ENCODE measurements around the gene ALK.
"Not testable (repeated sequence)": the region's sequence is repeated elsewhere in the genome, so short reads cannot be mapped to it uniquely, and the experiment has no call there.

The ALK gene

GRCh38 chr2:29755233-29755632 is 166.2 kb downstream of the ALK start:
- no peak for DNase-seq (ENCODE audit: low read depth)

GRCh38 chr2:29753671-29754444 is 167.5 kb downstream of the ALK start:
- no peak for DNase-seq (ENCODE audit: low read depth)

GRCh38 chr2:29751390-29751789 is 170.0 kb downstream of the ALK start:
- DNase-seq (ENCODE audit: low read depth) = no peak

- not testable (repeated sequence) for DNase-seq (ENCODE audit: low read depth)
Observed at GRCh38 chr2:29750463-29750862, 170.9 kb downstream of the ALK start.

GRCh38 chr2:29749843-29750242 is 171.5 kb downstream of the ALK start:
- no peak for DNase-seq (ENCODE audit: low read depth)

- DNase-seq (ENCODE audit: low read depth) = no peak
Observed at GRCh38 chr2:29749041-29749440, 172.3 kb downstream of the ALK start.

- DNase-seq (ENCODE audit: low read depth) = peak; percentile 63
Observed at GRCh38 chr2:29747786-29748470, 173.5 kb downstream of the ALK start.

GRCh38 chr2:29744976-29745375 is 176.4 kb downstream of the ALK start:
- DNase-seq (ENCODE audit: low read depth) = no peak

GRCh38 chr2:29743516-29743915 is 177.9 kb downstream of the ALK start:
- DNase-seq (ENCODE audit: low read depth) = no peak

- no peak for DNase-seq (ENCODE audit: low read depth)
Observed at GRCh38 chr2:29742656-29743055, 178.7 kb downstream of the ALK start.

GRCh38 chr2:29741132-29741531 is 180.3 kb downstream of the ALK start:
- no peak for DNase-seq (ENCODE audit: low read depth)

GRCh38 chr2:29733965-29734364 is 187.4 kb downstream of the ALK start:
- DNase-seq (ENCODE audit: low read depth) = no peak

- no peak for DNase-seq (ENCODE audit: low read depth)
Observed at GRCh38 chr2:29733213-29733612, 188.2 kb downstream of the ALK start.

GRCh38 chr2:29731948-29732347 is 189.4 kb downstream of the ALK start:
- DNase-seq (ENCODE audit: low read depth) = no peak

- no peak for DNase-seq (ENCODE audit: low read depth)
Observed at GRCh38 chr2:29729932-29730331, 191.5 kb downstream of the ALK start.

- no peak for DNase-seq (ENCODE audit: low read depth)
Observed at GRCh38 chr2:29729401-29729800, 192.0 kb downstream of the ALK start.

- no peak for DNase-seq (ENCODE audit: low read depth)
Observed at GRCh38 chr2:29726976-29727375, 194.4 kb downstream of the ALK start.

GRCh38 chr2:29725610-29726009 is 195.8 kb downstream of the ALK start:
- DNase-seq (ENCODE audit: low read depth) = no peak

GRCh38 chr2:29724282-29724681 is 197.1 kb downstream of the ALK start:
- no peak for DNase-seq (ENCODE audit: low read depth)

GRCh38 chr2:29723255-29724001 is 198.0 kb downstream of the ALK start:
- no peak for DNase-seq (ENCODE audit: low read depth)

GRCh38 chr2:29719639-29720038 is 201.7 kb downstream of the ALK start:
- no peak for DNase-seq (ENCODE audit: low read depth)

GRCh38 chr2:29718076-29718686 is 203.2 kb downstream of the ALK start:
- DNase-seq (ENCODE audit: low read depth) = no peak

GRCh38 chr2:29715655-29716054 is 205.7 kb downstream of the ALK start:
- DNase-seq (ENCODE audit: low read depth) = no peak

All from GM04504 (cell line).